HG03066 (cell line): ENCODE measurements around the gene PAPPA2.

ENCODE experiments used
- ATAC-seq: cut with Tn5 transposase; IDR thresholded peaks from one replicate; pipeline ENCODE4 v1.9.1; 2021; ENCODE audit warnings: low read depth; ENCODE audit not compliant: unreplicated experiment

The PAPPA2 gene

DNA sequence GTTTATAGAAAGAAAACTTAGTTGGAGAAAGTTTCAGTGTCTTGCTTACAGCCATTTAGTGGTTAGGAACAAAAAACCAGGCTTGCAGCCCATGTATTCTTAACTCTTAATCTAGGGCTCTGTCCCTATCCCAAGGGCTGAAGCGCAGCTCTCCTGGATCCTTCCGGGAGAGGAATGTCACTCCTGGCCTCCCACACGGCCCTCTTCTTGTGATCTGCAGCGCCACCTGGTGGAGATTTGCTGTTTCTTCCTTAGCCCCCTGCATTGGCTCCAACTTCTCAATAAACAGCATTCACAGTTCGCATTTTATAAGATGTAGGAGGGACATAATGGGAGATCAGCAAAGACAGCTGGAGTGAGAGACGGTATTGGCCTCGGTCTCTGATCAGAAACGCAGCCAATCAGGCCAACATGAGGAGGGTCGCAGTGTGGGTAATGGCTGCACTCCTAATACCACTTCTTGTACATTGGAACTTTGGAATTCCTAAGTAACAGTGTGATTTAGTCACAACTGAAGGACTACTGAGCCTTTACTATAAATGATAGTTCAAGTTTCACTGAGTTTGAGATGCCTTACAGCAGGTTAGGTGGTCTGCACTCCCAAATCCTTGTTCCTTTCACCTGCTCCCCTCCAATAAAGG lies 418.1 kb downstream of the PAPPA2 start:
- peak; percentile 71 for ATAC-seq

- no peak for ATAC-seq
Observed at GRCh38 chr1:176884286-176884685, 421.3 kb downstream of the PAPPA2 start.

- ATAC-seq: no peak
Observed at GRCh38 chr1:176884911-176885310, 421.9 kb downstream of the PAPPA2 start.

GRCh38 chr1:176885341-176885740 lies 422.4 kb downstream of the PAPPA2 start:
- ATAC-seq: no peak

- ATAC-seq: no peak
Observed at GRCh38 chr1:176885751-176886150, 422.8 kb downstream of the PAPPA2 start.

- ATAC-seq: no peak
Observed at GRCh38 chr1:176888471-176889032, 425.6 kb downstream of the PAPPA2 start.

- ATAC-seq: no peak
Observed at GRCh38 chr1:176893625-176894352, 430.8 kb downstream of the PAPPA2 start.

- ATAC-seq: no peak
Observed at GRCh38 chr1:176894450-176894849, 431.5 kb downstream of the PAPPA2 start.
